Omental fat pad (tissue), 4 donors: ENCODE data around the gene EML1. TPM values are rescaled to one million over a fixed set of nuclear protein-coding genes. Genes with fewer than 3 reads are reported as not detected.

Experiments used
- ATAC-seq: fragments of 150-250 bp; one replicate; pipeline ENCODE4 v1.9.1; 2016; ENCODE audit warnings: mild to moderate bottlenecking, moderate library complexity; ENCODE audit not compliant: low FRiP score
- DNase-seq: peaks from one replicate; pipeline ENCODE4 v3.0.0-alpha.2; 2019; ENCODE audit warnings: low spot score
- small RNA-seq: library from RNA; depleted of rRNA; stranded (forward); fragments of <200 nt; gene quantifications from one replicate; pipeline ENCODE3, GENCODE V24; 2016
- total RNA-seq, 4 donors: library from RNA; depleted of rRNA; stranded (reverse); fragments of >200 nt; gene quantifications; one replicate each; pipeline ENCODE4 v1.1.0, GENCODE V29; 2016
- TF ChIP-seq, protein P1 (sequence below), 3 donors: fragments of 450-650 bp; IDR thresholded peaks; one replicate each; pipeline ENCODE4 v1.5.1; 2016 to 2017; ENCODE audit warnings: antibody characterized with exemption in 3 of 3, mild to moderate bottlenecking in 3 of 3, moderate library complexity in 2 of 3

Gene EML1
- total RNA-seq, 4 donors from 2014 or later: 33.2 to 88.0 (median 43.5) TPM

- DNase-seq (no peak), ATAC-seq (no peak)
- TF ChIP-seq, protein P1, sequence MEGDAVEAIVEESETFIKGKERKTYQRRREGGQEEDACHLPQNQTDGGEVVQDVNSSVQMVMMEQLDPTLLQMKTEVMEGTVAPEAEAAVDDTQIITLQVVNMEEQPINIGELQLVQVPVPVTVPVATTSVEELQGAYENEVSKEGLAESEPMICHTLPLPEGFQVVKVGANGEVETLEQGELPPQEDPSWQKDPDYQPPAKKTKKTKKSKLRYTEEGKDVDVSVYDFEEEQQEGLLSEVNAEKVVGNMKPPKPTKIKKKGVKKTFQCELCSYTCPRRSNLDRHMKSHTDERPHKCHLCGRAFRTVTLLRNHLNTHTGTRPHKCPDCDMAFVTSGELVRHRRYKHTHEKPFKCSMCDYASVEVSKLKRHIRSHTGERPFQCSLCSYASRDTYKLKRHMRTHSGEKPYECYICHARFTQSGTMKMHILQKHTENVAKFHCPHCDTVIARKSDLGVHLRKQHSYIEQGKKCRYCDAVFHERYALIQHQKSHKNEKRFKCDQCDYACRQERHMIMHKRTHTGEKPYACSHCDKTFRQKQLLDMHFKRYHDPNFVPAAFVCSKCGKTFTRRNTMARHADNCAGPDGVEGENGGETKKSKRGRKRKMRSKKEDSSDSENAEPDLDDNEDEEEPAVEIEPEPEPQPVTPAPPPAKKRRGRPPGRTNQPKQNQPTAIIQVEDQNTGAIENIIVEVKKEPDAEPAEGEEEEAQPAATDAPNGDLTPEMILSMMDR (IDR thresholded peaks at IDR 0.05): no peak
Measured at GRCh38 chr14:99989032-99989431, 195.8 kb downstream of the EML1 start.

DNA sequence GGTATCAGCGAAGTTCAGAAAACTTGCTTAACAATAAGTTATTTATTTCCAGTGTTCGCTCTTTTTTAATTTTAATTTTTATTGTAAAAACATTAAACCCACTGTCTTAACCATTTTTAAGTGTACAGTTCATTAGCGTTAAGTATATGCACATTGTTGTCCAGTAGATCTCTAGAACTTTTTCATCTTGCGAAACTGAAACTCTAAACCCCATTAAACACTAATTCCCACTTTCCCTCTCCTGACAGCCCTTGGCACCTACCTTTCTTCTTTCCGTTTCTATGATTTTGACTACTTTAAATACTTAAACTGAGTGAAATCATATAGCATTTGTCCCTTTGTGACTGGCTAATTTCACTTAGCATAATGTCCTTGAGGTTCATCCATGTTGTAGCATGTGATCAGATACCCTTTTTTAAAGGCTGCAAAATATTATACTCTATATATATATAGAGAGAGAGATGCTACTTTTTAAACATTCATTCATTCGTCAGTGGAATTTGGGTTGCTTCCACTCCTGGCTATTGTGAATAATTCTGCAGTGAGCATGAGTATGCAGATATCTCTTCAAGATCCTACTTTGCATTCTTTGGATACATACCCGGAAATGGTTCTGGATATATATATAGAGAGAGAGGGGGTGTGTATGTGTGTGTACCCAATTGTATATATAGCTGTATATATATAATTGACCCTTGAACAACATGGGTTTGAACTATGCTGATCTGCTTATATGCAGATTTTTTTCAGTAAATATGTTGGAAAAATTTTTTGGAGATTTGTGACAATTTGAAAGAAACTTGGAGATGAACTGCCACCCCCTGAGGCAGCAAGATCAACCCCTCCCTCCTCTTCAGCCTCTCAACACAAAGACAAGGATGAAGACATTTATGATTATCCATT is 197.3 kb downstream of the EML1 start:
- DNase-seq: no peak

DNA sequence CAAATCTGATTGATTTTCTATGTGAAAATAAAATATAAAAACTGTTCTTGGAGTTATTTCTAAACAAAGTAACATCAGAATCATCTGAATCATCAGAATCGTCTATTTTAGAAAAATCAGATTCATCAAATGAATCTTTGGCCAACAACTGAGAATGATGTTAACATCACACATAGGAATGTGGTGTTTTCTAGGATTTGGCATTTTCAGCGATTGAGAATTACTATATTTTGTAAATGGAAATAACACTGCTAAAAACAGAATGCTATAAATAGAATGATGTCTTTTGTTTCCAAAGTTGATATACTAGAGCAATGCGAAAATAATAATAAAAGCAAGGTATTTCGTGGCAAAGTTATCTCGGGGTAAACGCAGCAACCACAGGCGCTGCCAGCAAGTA is 198.1 kb downstream of the EML1 start:
- TF ChIP-seq, protein P1 (IDR thresholded peaks at IDR 0.05): no peak
- DNase-seq (no peak), ATAC-seq (no peak)

More for the DNA sequence above, 197.3 kb downstream of the EML1 start:
- ATAC-seq: no peak
- TF ChIP-seq, protein P1 (IDR thresholded peaks at IDR 0.05): no peak

Small RNA genes lying within 50 kb of the gene (small RNA-seq; reads per million reads assigned to genes)
- gene RNU1-47P: not detected

Other genes with a start within 250 kb of the EML1 start
- 10 to 100 TPM in 2 of 4 donors, 1 to 10 TPM in 2; 3.3 to 17.7 (median 8.3) TPM for gene CCDC85C, start 189.2 kb upstream of the EML1 start, total RNA-seq
- 1 to 10 TPM; 2.2 to 4.7 (median 3.6) TPM for gene HHIPL1, start 148.3 kb upstream of the EML1 start, total RNA-seq
- gene CYP46A1, start 109.1 kb upstream of the EML1 start, total RNA-seq: 1 to 10 TPM in 1 of 4 donors, under 1 TPM in 3; 0.94 to 2.4 (median 0.95) TPM